ENCODE measurements around the gene ACOT4. TPM values are rescaled to one million over a fixed set of nuclear protein-coding genes. Genes with fewer than 3 reads are reported as not detected.
A peak's percentile ranks its signal among the peaks of the same experiment; 100 is the strongest.
"Not testable (repeated sequence)": the region's sequence is repeated elsewhere in the genome, so short reads cannot be mapped to it uniquely, and the experiment has no call there.

ACOT4 gene
- total and polyA plus RNA-seq, 8 donors, result 1.3 to 3.5 (median 1.4) TPM; not detected in 3

DNA sequence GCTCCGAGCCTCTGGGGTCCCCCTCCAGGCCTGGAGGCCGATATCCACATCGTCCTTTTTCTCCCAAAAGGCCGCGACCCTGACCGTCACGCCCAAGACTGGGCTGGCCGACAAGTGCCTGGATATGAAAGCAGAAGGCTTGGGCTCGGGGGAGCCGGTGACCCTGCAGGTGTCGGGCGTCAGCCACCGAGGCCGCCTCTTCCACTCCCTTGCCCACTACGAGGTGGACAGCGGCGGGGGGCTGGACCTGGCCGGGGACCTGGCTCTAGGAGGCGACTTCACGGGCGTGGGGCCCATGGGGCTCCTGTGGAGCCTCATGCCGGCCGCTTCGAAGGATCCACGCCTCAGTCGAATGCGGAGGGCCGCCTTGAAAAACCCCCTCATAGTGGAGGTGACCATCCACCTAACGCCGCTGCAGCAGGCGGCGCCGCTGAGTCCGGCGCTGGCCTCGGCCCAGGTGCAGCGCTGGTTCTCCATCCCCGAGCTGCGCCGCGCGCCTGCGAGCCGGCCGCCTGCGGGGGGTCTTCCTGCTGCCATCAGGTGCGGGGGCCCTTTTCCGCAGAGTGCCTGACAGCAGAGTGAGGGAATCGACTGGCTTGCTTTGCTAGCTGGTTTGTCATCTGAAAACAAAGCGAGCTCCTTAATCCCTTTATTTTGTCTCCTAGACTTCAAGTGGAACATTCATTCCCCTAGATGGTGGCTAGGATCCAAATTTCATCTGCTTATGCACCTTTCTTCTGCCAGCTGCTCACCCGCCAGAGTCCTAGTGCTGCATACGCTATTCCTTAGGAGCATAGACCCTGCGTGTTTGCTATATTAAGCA is 42.5 kb downstream of the ACOT4 start:
- Histone ChIP-seq H3K9me3 (no peaks in the 10 kb centered on the region), H3K27ac (peak overlapping the region in 4 of 5 donors; percentile 35 to 62 (median 46)), H3K27me3 (no peaks in the 10 kb centered on the region), H3K4me3 (peak overlapping the region; percentile 54 to 81 (median 58)), H3K36me3 (no peaks in the 10 kb centered on the region), H3K4me1 (peaks cover 0 to 20% (median 17%) of the 10 kb centered on the region in 4 donors)
- intact Hi-C loops (cut with DNase I; ENCODE audit: low total_unique reads), result loop anchor here (10.0 kb wide), 1 partner anchor 119 kb away; no protein-coding TSS in a partner anchor
- 8 to 27% (median 11%) methylated on average over 11 to 53 of the region's 53 CpGs for WGBS, 5 donors
- TF ChIP-seq POLR2A (IDR thresholded peaks at IDR 0.05) (no peak), EP300 (IDR thresholded peaks at IDR 0.05) (no peak), POLR2AphosphoS5 (IDR thresholded peaks at IDR 0.05) (no peak)
- TF ChIP-seq, protein P1, sequence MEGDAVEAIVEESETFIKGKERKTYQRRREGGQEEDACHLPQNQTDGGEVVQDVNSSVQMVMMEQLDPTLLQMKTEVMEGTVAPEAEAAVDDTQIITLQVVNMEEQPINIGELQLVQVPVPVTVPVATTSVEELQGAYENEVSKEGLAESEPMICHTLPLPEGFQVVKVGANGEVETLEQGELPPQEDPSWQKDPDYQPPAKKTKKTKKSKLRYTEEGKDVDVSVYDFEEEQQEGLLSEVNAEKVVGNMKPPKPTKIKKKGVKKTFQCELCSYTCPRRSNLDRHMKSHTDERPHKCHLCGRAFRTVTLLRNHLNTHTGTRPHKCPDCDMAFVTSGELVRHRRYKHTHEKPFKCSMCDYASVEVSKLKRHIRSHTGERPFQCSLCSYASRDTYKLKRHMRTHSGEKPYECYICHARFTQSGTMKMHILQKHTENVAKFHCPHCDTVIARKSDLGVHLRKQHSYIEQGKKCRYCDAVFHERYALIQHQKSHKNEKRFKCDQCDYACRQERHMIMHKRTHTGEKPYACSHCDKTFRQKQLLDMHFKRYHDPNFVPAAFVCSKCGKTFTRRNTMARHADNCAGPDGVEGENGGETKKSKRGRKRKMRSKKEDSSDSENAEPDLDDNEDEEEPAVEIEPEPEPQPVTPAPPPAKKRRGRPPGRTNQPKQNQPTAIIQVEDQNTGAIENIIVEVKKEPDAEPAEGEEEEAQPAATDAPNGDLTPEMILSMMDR (IDR thresholded peaks at IDR 0.05), result peak in 2 of 7 experiments; percentile 20 to 34
- peak; percentile 51 to 77 for DNase-seq

- H3K9me3 ChIP-seq, H3K4me3 ChIP-seq, DNase-seq, H3K27me3 ChIP-seq, H3K36me3 ChIP-seq, H3K27ac ChIP-seq: not testable (repeated sequence)
- intact Hi-C loops (cut with DNase I; ENCODE audit: low total_unique reads), result loop anchor here (10.0 kb wide), 1 partner anchor 122 kb away; no protein-coding TSS in a partner anchor
- H3K4me1 ChIP-seq, result peaks cover 0 to 20% (median 17%) of the 10 kb centered on the region in 4 donors
- 75 to 79% (median 76%) methylated on average over 10 of the region's 10 CpGs for WGBS, 5 donors
Measured at GRCh38 chr14:73636355-73636754, 44.7 kb downstream of the ACOT4 start.

DNA sequence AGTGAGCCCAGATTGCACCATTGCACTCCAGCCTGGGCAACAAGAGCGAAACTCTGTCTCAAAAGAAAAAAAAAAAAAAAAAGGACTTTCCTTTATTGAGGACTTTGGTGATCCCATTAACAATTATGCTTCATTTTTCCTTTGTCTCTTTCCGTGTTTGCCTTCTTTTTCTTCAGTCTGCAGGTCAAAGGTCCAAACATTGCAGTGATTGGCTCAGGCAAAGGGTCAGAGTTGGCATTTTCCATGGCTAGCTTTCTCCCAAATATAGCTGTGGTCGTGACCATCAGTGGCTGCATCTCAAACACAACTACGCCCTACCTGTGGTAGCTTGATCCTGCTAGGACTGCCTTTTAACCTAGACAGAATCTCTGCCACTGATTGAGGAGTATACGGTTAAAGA is 46.2 kb downstream of the ACOT4 start:
- Histone ChIP-seq H3K36me3 (no peaks in the 10 kb centered on the region), H3K4me3 (no peak overlapping the region), H3K27ac (no peak overlapping the region), H3K9me3 (no peaks in the 10 kb centered on the region), H3K27me3 (no peaks in the 10 kb centered on the region), H3K4me1 (peaks cover 0 to 19% (median 17%) of the 10 kb centered on the region in 4 donors)
- TF ChIP-seq POLR2AphosphoS5 (IDR thresholded peaks at IDR 0.05), result no peak
- TF ChIP-seq EP300 (IDR thresholded peaks at IDR 0.05), result no peak
- TF ChIP-seq, protein P1 (IDR thresholded peaks at IDR 0.05), result no peak
- TF ChIP-seq POLR2A (IDR thresholded peaks at IDR 0.05), result no peak
- 73 to 78% (median 75%) methylated on average over 5 of the region's 5 CpGs for whole genome bisulfite sequencing, 5 donors
- intact Hi-C loops (cut with DNase I; ENCODE audit: low total_unique reads), result loop anchor here (10.0 kb wide), 1 partner anchor 123 kb away; no protein-coding TSS in a partner anchor
- no peak for DNase-seq

DNA sequence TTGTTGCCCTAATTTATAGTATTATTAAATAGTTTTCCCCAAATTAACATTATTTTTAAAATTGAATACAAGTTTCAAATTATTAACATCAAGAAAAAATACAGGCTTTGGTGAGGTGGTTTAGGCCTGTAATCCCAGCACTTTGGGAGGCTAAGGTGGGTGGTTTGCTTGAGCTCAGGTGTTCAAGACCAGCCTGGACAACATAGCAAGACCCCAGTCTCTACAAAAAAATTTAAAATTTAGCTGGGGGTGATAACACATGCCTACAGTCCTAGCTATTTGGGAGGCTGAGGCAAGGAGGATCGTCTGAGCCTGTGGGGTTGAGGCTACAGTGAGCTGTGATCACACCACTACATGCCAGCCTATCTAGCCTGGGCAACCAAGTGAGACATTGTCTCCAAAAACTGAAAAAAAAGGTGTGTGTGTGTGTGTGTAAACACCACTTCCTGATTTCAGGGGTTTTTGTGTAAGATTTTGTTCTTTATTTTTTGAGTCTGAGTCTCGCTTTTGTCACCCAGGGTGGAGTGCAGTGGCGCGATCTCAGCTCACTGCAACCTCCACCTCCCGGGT is 49.2 kb downstream of the ACOT4 start:
- TF ChIP-seq POLR2A (IDR thresholded peaks at IDR 0.05) (no peak), POLR2AphosphoS5 (IDR thresholded peaks at IDR 0.05) (no peak), EP300 (IDR thresholded peaks at IDR 0.05) (no peak)
- TF ChIP-seq, protein P1 (IDR thresholded peaks at IDR 0.05), result no peak
- intact Hi-C loops (cut with DNase I; ENCODE audit: low total_unique reads), result no loop called here
- 86 to 95% (median 91%) methylated on average over 5 of the region's 5 CpGs for WGBS, 5 donors

More for the DNA sequence above, 49.2 kb downstream of the ACOT4 start:
- Histone ChIP-seq H3K36me3 (no peaks in the 10 kb centered on the region), H3K4me1 (peaks cover 5 to 19% (median 15%) of the 10 kb centered on the region in 4 donors), H3K27me3 (no peaks in the 10 kb centered on the region), H3K4me3 (no peak overlapping the region), H3K9me3 (no peaks in the 10 kb centered on the region), H3K27ac (no peak overlapping the region)
- DNase-seq, result no peak

All from stomach (tissue), 9 donors.